GM21528 (cell line): ENCODE results near the gene CENPT.

Source experiments
- ATAC-seq: cut with Tn5 transposase; IDR thresholded peaks from one replicate; pipeline ENCODE4 v1.9.1; 2021; ENCODE audit warnings: mild to moderate bottlenecking, moderate library complexity; ENCODE audit not compliant: unreplicated experiment, low FRiP score

The CENPT gene, protein sequence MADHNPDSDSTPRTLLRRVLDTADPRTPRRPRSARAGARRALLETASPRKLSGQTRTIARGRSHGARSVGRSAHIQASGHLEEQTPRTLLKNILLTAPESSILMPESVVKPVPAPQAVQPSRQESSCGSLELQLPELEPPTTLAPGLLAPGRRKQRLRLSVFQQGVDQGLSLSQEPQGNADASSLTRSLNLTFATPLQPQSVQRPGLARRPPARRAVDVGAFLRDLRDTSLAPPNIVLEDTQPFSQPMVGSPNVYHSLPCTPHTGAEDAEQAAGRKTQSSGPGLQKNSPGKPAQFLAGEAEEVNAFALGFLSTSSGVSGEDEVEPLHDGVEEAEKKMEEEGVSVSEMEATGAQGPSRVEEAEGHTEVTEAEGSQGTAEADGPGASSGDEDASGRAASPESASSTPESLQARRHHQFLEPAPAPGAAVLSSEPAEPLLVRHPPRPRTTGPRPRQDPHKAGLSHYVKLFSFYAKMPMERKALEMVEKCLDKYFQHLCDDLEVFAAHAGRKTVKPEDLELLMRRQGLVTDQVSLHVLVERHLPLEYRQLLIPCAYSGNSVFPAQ

DNA sequence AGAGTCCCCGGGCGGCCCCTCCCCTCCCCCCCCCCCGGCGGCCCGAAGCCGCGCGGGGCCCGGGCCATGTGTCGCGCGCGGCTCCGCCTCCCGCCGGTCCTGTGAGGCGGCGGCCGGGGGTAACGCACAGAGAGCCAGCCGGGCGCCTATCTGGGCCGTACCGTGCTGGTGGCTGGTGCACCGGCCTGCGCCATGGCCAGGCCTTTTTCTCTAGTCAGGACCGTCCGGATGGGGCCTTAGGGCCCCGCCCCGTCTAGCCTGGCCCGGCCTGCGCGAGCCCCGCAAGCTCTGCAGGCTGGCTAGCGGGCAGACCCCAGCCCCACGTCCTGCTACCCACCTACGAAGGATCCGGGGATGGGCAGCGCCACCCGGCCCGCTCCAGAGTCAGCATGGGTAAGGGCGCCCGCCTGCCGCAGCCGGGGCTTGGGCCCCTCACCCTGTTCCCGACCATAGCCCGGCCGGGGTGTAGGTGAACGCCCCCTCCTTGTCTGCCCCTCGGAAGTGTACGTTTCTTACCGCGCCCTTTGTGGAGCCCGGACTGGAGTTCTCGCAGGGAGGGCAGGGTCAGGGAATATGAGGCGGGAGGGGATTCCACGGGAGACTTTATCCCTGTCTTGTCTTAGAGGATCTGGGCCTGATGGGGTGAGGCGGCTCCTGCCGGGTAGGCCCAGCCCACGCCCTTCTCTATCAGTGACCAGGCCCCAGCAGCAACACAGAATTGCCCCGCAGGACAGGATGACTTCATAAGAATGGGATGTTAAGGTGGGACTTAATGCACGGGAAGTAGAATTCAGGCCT, at the start of gene CENPT:
Gene CENPT, minus strand, starts transcription at position 630 of the 798 bp plus-strand sequence. CDS start 13,834 bp downstream, outside the sequence.
- ATAC-seq: peak; percentile 38

GRCh38 chr16:67897231-67897630, 49.7 kb upstream of the CENPT start:
- ATAC-seq: no peak

GRCh38 chr16:67893743-67894399, 46.4 kb upstream of the CENPT start:
- peak; percentile 6 for ATAC-seq

DNA sequence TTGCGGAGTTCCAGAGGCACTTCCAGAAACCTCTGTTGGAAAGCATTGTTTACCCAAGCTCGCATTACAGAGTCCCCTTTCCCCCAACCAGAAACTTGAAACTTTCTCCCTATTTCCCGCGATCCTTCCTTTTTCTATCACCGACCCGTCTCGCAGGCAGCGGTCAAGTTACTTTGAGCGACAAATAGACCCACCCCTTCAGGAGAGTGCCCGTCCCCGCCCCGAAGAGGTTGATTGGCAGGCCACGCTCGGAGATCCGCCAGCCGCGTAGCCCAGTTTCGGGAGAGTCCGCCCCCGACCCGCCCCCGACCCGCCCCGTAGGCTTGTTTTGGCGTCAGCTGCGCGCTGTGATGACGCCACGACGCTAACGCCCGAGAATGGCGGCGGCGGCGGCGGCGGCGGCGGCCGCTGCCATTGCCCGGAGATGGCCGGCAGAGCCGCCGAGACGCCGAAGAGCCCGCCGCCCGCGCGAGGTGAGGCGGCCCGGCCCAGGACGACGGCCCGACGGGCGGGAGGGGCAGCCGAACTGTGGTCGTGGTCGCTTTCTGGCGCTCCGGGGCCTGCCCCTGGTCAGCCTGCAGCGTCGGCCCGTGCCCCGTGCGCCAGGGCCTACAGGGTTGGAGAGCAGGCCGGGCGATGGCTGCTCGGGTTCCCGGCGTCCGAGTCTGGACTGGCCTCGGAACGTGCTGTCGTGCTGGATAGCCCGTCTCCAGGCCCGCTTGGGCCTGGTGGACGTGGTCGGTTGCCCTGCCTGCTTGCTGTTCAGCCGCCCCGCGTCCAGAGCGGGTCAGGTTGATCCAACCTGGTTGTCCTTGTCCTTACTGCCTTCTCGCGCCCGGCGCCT, 45.6 kb upstream of the CENPT start, which contains the start of gene PSKH1:
Gene PSKH1, plus strand, starts transcription at position 356 of the 844 bp plus-strand sequence. CDS start 15,496 bp downstream, outside the sequence.
- peak; percentile 84 for ATAC-seq

DNA sequence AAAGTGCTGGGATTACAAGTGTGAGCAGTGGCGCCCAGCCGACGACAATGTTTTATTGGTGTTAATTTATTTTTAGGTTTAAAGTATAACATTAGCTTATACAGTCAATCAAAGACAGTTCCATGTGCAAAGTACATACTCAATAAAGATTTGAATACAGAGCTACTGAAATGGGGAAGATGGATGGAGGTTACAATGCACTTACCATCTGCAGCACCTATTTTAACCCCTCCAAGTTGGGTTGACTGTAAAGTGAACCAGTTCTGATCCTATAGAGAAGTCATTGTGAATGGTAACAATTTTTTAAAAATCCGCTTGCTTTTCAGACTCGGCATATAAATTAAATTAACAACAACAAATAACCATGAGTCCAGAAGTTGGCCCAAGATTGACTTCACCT, 44.9 kb upstream of the CENPT start:
- ATAC-seq: no peak

DNA sequence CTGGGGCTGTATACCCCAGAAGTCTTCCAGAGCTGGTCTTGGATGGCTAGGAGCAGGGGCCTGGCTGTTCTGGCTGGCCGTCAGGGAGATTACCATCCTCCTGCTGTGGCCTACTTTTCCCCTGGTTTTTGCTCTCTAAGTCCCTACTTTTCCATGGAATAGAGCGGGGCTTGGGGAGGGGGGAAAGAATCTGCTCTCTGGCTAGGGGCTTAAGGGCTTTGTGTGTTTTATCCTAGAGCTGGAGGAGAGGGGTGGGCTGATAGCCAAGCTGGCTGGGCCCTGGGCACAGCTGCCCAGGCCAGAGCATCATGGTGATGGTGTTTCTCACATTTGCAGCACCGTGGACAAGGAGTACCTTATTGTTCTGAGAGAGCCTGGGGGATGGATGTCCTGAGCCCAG, 40.8 kb upstream of the CENPT start:
- ATAC-seq: no peak

DNA sequence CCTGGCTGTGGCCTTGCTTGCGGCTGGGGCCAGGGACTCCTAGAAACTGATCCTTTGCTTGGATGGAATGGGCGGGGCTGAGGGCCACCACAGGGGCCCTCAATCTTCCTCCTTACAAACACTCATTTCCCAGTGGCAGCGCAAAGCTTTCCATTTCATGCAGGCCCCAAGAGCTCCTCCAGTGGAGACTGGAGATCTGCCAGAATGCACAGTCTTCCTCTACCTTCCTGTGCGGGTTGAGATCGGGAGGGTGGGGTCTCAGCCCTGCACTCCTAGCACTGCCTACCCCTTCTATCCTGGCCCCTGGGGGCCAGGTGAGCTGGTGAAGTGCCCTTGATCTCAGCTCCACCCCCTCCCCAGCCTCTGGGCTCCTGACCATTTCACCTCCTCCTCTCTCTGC, 38.9 kb upstream of the CENPT start:
- ATAC-seq: no peak

- no peak for ATAC-seq
Measured at GRCh38 chr16:67885976-67886375, 38.5 kb upstream of the CENPT start.

DNA sequence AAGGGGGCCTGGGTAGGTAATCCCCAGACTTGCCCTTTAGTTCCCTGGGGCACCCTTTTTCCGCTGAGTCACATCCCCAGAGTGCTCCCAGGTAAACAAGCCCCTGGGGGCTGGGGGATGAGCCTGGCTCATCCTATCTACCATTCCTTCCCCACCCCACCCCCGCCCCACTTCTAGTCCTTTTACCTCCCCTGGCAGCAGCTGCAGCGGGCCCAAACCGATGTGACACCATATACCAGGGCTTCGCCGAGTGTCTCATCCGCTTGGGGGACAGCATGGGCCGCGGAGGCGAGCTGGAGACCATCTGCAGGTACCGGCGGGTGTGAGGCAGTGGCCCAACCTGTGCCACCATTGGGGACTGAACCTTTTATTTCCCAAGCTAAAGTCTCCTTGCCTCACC, 38.1 kb upstream of the CENPT start:
- no peak for ATAC-seq

- no peak for ATAC-seq
Measured at GRCh38 chr16:67884684-67885083, 37.2 kb upstream of the CENPT start, which contains the start of gene NRN1L. Gene NRN1L, plus strand, starts transcription at chr16:67884885. Its CDS starts 19 bp downstream, at chr16:67884904.

DNA sequence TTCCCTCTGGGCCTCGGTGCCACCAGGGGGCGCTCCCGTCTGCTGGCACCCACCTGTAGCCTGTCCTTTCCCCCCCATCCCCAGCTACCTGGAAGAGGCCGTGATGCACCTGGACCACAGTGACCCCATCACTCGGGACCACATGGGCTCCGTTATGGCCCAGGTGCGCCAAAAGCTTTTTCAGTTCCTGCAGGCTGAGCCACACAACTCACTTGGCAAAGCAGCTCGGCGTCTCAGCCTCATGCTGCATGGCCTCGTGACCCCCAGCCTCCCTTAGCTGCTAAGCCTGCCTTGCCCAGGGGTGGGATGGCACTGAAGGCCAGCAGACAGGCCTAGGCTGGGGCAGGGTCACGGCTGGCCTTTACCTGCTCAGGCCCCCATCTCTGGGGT, 36.4 kb upstream of the CENPT start:
- ATAC-seq: no peak

- no peak for ATAC-seq
Measured at GRCh38 chr16:67883146-67883871, 35.8 kb upstream of the CENPT start.

DNA sequence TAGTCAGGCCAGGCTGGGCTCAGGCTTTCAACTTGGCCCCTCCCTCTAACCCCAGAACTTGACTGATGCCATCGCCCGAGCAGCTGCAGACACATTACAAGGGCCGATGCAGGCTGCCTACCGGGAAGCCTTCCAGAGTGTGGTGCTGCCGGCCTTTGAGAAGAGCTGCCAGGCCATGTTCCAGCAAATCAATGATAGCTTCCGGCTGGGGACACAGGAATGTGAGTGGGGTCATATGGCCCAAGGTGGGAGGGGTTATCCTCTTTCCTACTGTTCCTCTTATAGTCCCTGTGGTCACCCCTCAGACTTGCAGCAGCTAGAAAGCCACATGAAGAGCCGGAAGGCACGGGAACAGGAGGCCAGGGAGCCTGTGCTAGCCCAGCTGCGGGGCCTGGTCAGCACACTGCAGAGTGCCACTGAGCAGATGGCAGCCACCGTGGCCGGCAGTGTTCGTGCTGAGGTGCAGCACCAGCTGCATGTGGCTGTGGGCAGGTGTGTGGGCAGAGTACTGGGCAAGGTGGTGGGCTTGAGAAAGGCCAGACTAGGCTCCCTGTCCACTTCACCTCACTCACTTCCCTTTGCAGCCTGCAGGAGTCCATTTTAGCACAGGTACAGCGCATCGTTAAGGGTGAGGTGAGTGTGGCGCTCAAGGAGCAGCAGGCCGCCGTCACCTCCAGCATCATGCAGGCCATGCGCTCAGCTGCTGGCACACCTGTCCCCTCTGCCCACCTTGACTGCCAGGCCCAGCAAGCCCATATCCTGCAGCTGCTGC, 35.1 kb upstream of the CENPT start:
- no peak for ATAC-seq

DNA sequence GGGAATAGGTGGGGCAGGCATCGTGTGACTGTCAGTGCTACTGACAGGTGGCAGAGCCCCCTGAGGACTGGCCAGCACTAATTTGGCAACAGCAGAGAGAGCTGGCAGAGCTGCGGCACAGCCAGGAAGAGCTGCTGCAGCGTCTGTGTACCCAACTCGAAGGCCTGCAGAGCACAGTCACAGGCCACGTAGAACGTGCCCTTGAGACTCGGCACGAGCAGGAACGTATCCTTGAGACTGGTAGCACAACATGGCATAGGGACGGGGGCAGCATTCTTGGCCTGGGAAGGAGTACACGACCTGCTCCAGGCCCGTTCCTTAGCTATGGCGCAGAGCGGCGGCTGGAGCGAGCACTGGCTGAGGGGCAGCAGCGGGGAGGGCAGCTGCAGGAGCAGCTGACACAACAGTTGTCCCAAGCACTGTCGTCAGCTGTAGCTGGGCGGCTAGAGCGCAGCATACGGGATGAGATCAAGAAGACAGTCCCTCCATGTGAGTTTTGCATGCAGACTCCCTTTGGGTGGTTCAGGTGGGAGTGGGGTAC, 34.2 kb upstream of the CENPT start:
- no peak for ATAC-seq

GRCh38 chr16:67880584-67880983, 33.1 kb upstream of the CENPT start:
- ATAC-seq: no peak

GRCh38 chr16:67879936-67880335, 32.4 kb upstream of the CENPT start:
- ATAC-seq: no peak

- ATAC-seq: no peak
Measured at GRCh38 chr16:67879462-67879861, 32.0 kb upstream of the CENPT start.

DNA sequence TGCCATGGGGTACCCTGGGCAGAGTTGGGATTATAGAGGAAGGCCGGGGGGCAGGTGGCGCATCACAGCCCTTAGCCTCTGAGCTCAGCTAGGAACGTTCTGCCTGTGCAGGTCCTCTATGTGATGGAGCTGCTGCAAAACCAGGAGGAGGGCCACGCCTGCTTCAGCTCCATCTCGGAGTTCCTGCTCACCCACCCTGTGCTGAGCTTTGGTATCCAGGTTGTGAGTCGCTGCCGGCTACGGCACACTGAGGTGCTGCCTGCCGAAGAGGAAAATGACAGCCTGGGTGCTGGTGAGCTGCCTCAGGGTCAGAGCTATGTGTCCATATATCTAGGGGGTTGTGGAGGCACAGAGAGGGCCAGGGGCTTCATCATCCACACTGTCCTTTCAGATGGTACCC, 31.4 kb upstream of the CENPT start:
- no peak for ATAC-seq
